GM12801 (cell line): Measurements from ENCODE around the gene RBMS1.

Experiments used
- TF ChIP-seq, protein P1 (sequence below): IDR thresholded peaks from one replicate; pipeline ENCODE4 v1.5.1; 2011; ENCODE audit warnings: control low read depth; ENCODE audit not compliant: insufficient read length; ENCODE audit errors: extremely low read depth

Gene RBMS1

GRCh38 chr2:160458718-160459453 is 34.7 kb downstream of the RBMS1 start:
- TF ChIP-seq, protein P1, sequence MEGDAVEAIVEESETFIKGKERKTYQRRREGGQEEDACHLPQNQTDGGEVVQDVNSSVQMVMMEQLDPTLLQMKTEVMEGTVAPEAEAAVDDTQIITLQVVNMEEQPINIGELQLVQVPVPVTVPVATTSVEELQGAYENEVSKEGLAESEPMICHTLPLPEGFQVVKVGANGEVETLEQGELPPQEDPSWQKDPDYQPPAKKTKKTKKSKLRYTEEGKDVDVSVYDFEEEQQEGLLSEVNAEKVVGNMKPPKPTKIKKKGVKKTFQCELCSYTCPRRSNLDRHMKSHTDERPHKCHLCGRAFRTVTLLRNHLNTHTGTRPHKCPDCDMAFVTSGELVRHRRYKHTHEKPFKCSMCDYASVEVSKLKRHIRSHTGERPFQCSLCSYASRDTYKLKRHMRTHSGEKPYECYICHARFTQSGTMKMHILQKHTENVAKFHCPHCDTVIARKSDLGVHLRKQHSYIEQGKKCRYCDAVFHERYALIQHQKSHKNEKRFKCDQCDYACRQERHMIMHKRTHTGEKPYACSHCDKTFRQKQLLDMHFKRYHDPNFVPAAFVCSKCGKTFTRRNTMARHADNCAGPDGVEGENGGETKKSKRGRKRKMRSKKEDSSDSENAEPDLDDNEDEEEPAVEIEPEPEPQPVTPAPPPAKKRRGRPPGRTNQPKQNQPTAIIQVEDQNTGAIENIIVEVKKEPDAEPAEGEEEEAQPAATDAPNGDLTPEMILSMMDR, result no peak

GRCh38 chr2:160457588-160457987 is 36.0 kb downstream of the RBMS1 start:
- TF ChIP-seq, protein P1, result no peak

DNA sequence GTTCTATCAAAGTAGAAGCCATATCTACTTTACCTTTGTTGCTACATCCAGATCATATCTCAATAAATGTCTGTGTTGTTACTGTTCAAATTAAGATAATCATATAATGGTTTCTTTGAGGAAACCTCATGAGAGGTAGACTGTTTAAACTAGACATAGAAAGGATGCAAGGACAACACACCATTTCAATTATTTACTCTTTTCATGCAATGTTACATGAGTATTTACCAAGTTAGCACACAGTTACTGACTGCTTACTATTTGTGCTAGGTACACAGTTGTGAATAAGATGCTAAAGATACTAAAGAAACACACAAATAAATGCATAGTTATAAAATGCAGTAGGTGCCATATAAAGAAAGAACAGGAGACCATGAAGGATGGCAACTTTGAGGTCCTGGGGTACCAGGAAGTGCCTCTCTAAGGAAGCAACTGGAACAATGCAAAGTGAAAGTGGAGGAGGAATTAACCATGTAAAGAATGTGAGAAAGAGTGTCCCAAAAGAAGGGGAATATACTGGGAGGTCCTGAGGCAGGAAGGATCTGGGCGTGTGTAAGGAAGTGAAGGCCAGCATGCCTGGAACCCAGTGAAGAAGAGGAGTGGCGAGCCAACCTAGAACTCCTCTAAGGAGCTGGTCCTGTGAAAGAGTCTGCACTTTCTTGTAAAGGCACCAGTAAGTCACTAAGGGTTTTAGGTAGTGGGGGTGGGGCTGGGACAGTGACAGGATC is 39.4 kb downstream of the RBMS1 start:
- TF ChIP-seq, protein P1, result no peak

DNA sequence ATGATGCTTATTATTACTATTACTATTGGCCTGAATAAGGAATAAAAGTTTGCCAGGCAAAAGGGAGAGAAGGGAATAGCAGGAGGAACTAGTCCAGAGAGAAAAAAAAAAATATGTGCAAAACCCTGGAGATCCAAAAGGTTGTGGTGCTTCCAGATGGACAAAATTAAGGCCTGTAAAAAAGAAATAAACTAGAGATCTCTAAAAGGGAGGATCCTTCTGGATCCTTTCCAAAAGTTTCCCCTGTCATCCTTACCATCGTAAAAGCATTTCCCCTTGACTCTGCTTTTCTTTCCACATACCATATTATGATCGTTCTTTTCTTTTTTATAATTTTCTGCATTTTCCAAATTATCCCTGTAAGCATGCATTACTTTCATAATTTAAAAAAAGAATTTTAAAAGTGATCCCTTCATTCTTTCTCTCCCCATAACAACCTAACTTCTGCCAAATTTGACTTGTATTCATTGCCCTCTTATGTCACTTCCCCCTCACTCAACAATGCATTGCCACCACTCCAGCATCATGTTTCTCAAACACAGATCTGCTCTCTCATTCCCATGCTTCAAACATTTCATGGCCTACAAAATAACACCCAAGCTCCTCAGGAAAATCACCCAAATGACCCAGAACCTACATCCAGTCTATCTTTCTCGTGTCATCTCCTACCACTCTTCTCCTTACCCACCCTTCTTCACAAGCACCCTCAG is 40.3 kb downstream of the RBMS1 start:
- TF ChIP-seq, protein P1, result no peak

DNA sequence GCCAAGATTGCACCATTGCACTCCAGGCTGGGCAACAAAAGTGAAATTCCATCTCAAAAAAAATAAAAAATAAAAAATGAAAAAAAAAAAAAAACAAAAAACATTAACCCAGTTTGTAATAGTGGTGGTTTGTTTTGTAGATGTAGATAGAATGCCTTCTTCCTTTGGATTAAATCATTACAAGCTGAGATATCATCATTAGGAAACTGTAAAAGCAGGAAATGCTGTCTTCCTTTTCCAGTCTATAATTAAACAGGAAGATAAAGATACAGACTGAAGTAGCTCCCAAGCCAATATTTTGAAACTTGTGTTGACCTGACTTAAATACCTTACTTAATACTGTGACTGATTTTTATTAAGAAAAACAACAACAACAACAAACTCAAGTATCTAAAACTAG is 43.1 kb downstream of the RBMS1 start:
- TF ChIP-seq, protein P1, result no peak

- TF ChIP-seq, protein P1, result no peak
These were observed 47.9 kb downstream of the RBMS1 start for GRCh38 chr2:160445673-160446072.

GRCh38 chr2:160442603-160443002 is 51.0 kb downstream of the RBMS1 start:
- TF ChIP-seq, protein P1, result no peak
